Mesothelial cell of epicardium (in vitro differentiated cells): ENCODE data around the gene PTPRT. TPM values are rescaled to one million over a fixed set of nuclear protein-coding genes. Genes with fewer than 3 reads are reported as not detected.

ENCODE experiments used
- DNase-seq, 2 experiments: peaks; one replicate each; pipeline ENCODE4 v3.0.0; 2021; ENCODE audit warnings: low spot score in 2 of 2; ENCODE audit not compliant: unreplicated experiment in 2 of 2
- H3K27ac Mint-ChIP-seq: 2 replicates; pipeline ENCODE4 v1.8.0; 2021; ENCODE audit warnings: mixed read lengths
- H3K27me3 Mint-ChIP-seq: 2 replicates; pipeline ENCODE4 v1.8.0; 2021; ENCODE audit warnings: low read depth, mixed read lengths
- H3K36me3 Mint-ChIP-seq: 2 replicates; pipeline ENCODE4 v1.8.0; 2021; ENCODE audit warnings: mixed read lengths
- H3K4me1 Mint-ChIP-seq: 2 replicates; pipeline ENCODE4 v1.8.0; 2021; ENCODE audit warnings: mixed read lengths
- H3K4me3 Mint-ChIP-seq: 2 replicates; pipeline ENCODE4 v1.8.0; 2021; ENCODE audit warnings: mild to moderate bottlenecking, moderate library complexity, mixed read lengths
- H3K9me3 Mint-ChIP-seq: 2 replicates; pipeline ENCODE4 v1.8.0; 2021; ENCODE audit warnings: mixed read lengths
- CTCF ChIP-seq: fragments of 200-600 bp; sonication (generic); IDR thresholded peaks from one replicate; pipeline ENCODE4 v1.5.0; 2021; ENCODE audit warnings: antibody characterized with exemption; ENCODE audit not compliant: unreplicated experiment
- total RNA-seq: library from RNA; stranded (reverse); gene quantifications from 3 replicates; pipeline ENCODE4 v1.2.1, GENCODE V29; 2021

The PTPRT gene
- total RNA-seq, 1 donor from 2014 or later: 0.80 TPM

GRCh38 chr20:42864116-42864515, 325.6 kb downstream of the PTPRT start:
- no peak for TF ChIP-seq CTCF
- Mint-ChIP-seq H3K4me1 (no peaks in the 10 kb centered on the region), H3K27me3 (peaks cover 3% of the 10 kb centered on the region), H3K9me3 (peaks cover under 1% of the 10 kb centered on the region), H3K4me3 (no peak overlapping the region), H3K36me3 (no peaks in the 10 kb centered on the region), H3K27ac (no peak overlapping the region)
- DNase-seq: no peak

DNA sequence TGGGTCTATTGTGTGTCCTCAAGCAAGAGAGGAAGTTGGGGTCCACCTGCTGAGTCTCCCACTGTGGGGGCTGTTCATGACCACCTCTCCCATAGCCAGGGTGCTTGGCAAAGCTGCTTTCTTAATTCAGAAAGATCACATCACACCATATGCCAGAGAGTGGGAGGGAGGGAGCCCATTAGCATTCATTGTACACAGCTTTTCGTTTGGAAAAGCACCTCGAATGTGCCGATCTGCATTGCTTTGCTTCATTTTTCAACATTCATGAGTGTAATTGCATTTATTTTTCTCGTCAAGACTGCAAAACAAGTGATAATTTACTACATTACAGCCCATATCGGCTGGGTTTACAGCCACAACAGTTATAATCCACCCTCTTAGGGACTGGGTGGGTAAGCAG, 327.3 kb downstream of the PTPRT start:
- Mint-ChIP-seq H3K27me3 (peaks cover 3% of the 10 kb centered on the region), H3K4me1 (no peaks in the 10 kb centered on the region), H3K9me3 (peaks cover 3% of the 10 kb centered on the region), H3K27ac (no peak overlapping the region), H3K4me3 (no peak overlapping the region), H3K36me3 (no peaks in the 10 kb centered on the region)
- TF ChIP-seq CTCF: no peak
- no peak for DNase-seq

DNA sequence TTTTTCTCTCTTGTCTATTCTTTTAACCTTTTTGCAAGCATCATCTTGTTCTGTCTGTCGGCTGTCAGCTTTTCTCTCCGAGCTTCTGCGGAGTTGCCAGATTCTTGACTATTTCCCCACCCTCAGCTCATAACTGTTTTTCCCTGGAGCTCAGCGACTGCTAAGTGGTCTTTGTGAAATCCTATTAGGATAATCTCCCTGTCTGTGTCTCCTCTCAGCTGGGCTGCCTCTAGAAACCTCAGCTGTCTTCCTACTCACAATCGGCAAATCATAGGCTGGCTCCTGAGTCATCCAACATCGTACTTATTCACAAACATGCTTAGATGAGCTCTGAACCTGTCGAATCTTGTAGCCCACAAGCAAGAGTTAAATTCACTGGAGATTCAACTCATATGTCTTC, 332.3 kb downstream of the PTPRT start:
- H3K36me3 Mint-ChIP-seq: no peaks in the 10 kb centered on the region
- no peak for TF ChIP-seq CTCF
- no peak overlapping the region for H3K27ac Mint-ChIP-seq
- no peaks in the 10 kb centered on the region for H3K27me3 Mint-ChIP-seq
- peaks cover 8% of the 10 kb centered on the region for H3K9me3 Mint-ChIP-seq
- DNase-seq: no peak
- H3K4me1 Mint-ChIP-seq: no peaks in the 10 kb centered on the region
- H3K4me3 Mint-ChIP-seq: no peak overlapping the region

GRCh38 chr20:42855896-42856295, 333.8 kb downstream of the PTPRT start:
- Mint-ChIP-seq H3K36me3 (no peaks in the 10 kb centered on the region), H3K4me1 (no peaks in the 10 kb centered on the region), H3K27ac (no peak overlapping the region), H3K27me3 (no peaks in the 10 kb centered on the region), H3K4me3 (no peak overlapping the region), H3K9me3 (peaks cover 8% of the 10 kb centered on the region)
- no peak for TF ChIP-seq CTCF
- DNase-seq: no peak

- H3K36me3 Mint-ChIP-seq: no peaks in the 10 kb centered on the region
- no peak overlapping the region for H3K4me3 Mint-ChIP-seq
- H3K27me3 Mint-ChIP-seq: no peaks in the 10 kb centered on the region
- DNase-seq: no peak
- H3K27ac Mint-ChIP-seq: no peak overlapping the region
- no peaks in the 10 kb centered on the region for H3K4me1 Mint-ChIP-seq
- H3K9me3 Mint-ChIP-seq: peaks cover 20% of the 10 kb centered on the region
- no peak for TF ChIP-seq CTCF
Observed at GRCh38 chr20:42852691-42853090, 337.0 kb downstream of the PTPRT start.

DNA sequence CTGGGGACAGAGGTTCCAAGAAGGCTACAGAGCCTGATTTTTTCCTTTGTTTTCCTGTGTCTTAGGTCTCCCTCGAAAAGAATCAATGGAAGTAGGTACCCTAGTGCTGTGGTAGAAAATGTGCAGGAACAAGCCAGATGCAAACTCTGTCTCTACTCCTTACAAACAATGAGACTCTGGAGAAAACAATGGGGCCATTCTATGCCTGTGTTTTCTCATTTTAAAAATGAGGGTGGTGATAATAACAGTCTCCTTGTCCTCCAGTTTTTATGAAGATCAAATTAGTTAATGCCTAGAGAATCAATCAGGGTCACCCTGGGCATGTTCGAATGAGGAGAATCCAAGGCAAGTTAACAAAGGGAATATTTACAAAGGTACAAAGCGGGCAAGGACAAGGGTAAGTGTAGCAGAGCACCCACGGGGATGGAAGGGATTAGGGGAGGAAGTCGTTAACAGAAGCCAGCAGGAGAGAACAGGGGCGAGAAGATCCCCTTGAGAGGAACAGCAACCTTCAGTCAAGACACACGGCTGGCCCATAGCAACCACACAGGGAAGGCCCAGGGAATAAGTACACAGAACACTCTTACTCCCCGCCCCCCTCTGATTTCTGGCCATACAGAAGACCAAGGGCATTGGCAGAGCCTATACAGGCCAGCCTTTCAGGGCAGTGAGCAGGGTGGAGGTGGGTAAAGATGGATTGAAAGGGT, 342.8 kb downstream of the PTPRT start:
- no peaks in the 10 kb centered on the region for H3K36me3 Mint-ChIP-seq
- H3K27me3 Mint-ChIP-seq: no peaks in the 10 kb centered on the region
- H3K27ac Mint-ChIP-seq: no peak overlapping the region
- no peak for DNase-seq
- H3K4me1 Mint-ChIP-seq: no peaks in the 10 kb centered on the region
- no peak overlapping the region for H3K4me3 Mint-ChIP-seq
- H3K9me3 Mint-ChIP-seq: peaks cover 33% of the 10 kb centered on the region
- TF ChIP-seq CTCF: no peak
